Bone marrow (tissue), 2 donors: ENCODE results near the gene ATP23.

Experiments used
- DNase-seq, 2 donors: peaks; one replicate each; lab custom pipeline; 2025; lab: John Stamatoyannopoulos, UW

The ATP23 gene

DNA sequence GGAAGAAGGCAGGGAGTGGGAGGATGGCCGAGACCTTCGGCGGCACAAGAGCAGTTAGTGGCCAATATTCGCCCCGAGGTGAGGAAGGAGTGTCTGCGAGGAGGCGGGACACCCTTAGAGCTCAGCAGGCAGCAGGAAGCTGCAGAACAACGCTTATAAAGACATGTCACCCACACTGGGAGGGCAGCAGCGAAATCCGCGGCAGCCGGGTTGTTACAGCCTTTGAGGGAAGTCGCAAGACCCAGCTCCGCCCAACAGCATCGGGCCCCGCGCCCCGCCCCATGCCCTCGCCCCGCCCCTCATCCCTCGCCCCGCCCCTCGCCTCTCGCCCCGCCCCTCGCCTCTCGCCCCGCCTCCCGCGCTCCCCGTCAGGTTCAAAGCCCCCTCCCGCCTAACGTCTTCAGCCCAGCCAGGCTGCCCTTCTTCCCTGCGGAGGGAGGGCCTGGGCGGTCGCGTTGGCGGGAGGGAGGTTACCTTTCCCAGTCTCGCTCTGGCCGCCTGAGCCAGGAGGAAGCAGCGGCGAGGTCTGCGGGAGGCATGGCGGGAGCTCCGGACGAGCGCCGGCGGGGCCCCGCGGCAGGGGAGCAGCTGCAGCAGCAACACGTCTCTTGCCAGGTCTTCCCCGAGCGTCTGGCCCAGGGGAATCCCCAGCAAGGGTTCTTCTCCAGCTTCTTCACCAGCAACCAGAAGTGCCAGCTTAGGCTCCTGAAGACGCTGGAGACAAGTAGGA lies at the start of gene ATP23:
Gene ATP23 (plus strand): TSS at position 403 of the 730 bp plus-strand sequence. CDS start 135 bp downstream, at position 538.
- peak; percentile 80 to 84 for DNase-seq

DNA sequence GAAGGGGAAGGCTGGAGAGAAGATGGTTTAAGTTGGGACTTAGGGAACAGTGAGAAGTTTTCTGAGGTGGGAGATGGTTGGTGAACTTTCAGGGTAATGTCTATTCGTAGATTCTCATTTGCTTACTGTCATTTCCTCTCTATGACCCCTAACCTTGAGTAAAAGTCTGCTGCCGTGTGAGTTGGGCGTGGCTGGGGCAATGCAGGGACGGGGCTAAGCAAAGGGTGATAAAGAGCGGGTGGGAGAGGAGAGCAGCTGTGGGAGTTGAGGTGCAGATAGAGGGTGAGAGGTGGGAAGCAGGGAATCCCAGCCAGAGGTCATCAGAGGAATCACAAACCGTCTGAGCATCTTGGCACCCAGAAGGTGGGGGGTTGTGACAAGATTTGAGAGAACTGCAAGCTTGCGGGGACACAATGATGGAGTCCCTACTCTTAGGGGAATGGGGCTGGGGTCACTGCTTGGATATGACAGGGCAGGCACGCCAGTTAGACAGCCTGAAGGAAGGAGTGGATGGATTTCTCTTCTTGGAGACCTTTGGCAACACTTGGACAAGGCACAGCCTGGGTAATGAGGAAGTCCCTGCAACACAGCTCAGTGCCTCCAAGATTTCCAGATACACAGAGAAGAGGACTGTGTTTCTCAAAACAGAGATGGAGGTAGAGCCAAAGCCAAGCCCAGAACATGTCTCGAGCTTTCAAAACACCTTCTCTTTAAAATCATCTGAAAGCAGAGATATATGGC lies 49.0 kb upstream of the ATP23 start:
- DNase-seq: no peak

- DNase-seq: no peak
Measured at GRCh38 chr12:57893431-57894353, 47.7 kb upstream of the ATP23 start.

- DNase-seq: no peak
Measured at GRCh38 chr12:57894399-57895292, 46.7 kb upstream of the ATP23 start.

DNA sequence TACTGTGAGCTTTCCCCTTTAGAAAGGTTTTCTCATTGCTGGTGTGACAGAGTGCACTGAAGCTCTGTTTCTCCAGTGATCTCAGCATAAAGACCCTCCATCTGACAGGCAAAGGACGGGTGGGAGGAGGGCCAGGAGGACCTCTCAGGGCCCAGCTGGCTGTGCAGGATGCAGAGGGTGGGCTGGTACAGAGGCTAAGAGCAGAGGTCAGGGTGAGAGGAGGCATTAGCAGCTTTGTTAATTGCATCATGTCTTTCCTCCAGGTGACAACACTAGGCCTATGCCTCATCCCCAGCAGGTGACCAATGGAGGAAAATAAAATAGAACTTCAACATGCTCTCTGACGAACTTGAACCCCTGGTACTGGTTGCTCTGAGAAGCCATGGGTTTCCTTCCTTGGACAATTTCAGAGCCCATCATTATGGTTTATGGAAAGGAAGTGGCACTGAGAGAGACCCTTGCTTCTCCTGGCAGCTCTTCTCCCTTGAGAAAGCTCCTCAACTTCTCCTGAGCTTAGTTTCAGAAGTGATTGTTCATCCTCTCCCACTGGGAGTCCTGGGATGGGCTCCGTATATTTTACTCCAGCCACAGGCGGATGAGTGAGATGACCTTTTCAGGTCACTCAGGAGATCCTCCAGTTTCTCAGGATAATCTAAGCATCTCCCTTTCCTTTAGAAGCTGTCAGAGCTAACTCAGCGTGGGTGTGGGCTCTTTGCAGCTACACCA lies 45.8 kb upstream of the ATP23 start:
- no peak for DNase-seq

GRCh38 chr12:57896115-57896433 lies 45.3 kb upstream of the ATP23 start:
- no peak for DNase-seq

DNA sequence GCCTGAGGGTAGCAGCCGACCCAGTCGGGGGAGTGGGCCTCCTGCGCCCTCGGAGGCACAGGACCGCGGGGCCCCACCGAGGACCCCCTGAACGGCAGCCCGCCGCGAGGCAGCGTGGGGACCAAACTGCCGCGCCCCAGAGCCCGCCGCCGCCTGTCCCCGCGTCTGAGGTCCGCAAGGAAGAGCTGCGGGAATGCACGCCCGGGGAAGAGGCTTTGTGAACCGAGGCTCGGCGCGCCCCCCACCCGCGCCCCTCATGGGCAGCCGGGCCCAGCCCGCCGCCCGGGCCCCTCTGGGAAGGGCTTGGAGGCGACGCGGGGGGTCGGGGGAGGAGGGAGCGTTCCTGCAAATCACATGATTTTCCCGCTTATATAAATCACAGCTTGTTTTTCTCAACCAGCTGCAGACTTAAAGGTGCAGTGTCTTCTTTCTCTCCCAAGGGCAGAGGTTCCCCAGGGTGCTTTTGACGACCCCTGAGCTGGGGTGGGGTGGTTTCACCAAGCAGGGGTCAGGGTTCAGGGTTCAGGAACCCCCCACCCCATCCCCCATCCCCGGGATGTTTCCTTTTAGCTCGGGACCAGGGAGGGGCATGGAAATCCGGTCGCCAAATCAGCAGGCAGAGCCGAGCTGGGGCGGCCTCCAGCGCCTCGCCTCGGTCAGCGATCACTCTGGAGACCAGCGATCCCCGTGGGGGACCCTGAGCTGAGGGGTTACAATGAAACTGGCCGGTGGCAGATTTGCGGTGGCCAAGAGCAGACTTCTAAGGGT lies 44.7 kb upstream of the ATP23 start:
- no peak for DNase-seq

GRCh38 chr12:57897286-57897974 lies 43.9 kb upstream of the ATP23 start:
- no peak for DNase-seq

- no peak for DNase-seq
Measured at GRCh38 chr12:57898308-57898970, 42.9 kb upstream of the ATP23 start.

GRCh38 chr12:57899010-57899662 lies 42.2 kb upstream of the ATP23 start:
- DNase-seq: no peak

DNA sequence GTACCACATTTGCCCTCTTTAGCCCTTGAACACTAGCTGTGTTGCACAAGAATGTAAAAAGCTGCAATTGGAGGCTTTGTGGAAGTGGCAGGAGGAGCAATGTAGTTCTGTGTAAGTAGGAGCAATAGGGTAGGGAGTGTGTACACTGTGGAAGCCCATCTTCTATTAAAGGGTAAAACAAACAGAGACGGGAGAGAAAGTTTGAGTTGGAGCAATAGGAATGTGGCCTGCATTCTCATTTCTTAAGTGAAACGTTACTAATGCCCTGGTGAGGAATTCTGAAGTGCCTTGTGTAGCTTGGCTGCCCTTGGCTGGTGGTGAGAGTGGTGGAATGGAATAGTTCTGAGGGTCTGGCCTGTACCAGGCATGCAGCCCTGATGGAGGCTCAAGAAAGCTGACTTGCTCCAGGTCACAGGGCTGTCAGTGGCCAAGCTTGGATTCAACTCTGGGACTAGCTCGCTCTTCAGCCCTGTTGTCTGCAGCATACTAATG lies 38.8 kb upstream of the ATP23 start:
- DNase-seq: no peak

DNA sequence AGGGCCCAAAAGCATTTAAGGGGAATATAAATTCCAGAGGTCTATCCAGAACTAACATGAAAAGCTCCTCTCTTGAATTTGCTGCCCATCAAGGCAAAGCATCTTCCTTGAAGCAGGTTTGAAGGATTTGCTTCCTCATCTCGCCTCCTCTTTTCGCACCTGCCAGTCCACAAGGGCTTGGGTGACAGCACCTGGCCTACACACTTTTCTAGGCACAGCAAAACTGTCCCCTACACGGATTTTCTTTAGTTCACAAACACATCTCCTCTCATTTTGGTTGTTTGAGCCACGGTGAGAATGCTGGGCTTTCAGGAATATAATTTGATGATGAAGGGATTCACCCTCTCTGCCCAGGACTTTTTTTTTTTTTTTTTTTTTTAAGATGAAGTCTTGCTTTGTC lies 36.9 kb upstream of the ATP23 start:
- DNase-seq: no peak

- peak; percentile 29 to 71 for DNase-seq
Measured at GRCh38 chr12:57904848-57905811, 36.2 kb upstream of the ATP23 start.

GRCh38 chr12:57905812-57906475 lies 35.4 kb upstream of the ATP23 start:
- DNase-seq: no peak

GRCh38 chr12:57906821-57907220 lies 34.5 kb upstream of the ATP23 start:
- DNase-seq: no peak

DNA sequence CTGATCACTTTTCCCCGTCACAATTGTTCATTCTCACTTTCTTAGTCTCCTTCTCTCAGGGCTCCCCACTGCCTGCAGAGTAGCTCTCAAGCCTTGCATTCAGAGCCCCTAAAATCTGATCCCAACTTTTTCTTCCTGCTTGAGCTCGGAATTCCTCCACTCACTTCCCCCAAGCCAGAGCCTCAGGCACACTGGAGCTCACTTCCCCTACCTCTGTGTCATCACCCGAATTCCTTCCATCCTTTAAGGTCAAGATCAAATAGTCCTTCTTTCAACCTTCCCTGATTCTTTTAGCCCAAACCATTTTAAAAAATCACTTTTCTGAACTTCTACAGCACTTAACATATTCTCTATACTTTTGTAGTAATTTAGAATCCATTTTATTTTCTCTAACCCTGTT lies 34.1 kb upstream of the ATP23 start:
- no peak for DNase-seq
